SW 1271 (cell line): ENCODE results near the gene GALNT15.

Experiments used
- DNase-seq, 2 experiments: peaks; one replicate each; lab custom pipeline; 2025; lab: John Stamatoyannopoulos, UW

The GALNT15 gene

GRCh38 chr3:16254916-16255315 is 80.4 kb downstream of the GALNT15 start:
- no peak for DNase-seq

- no peak for DNase-seq
These were observed 80.8 kb downstream of the GALNT15 start for GRCh38 chr3:16255326-16255725.

- no peak for DNase-seq
These were observed 81.2 kb downstream of the GALNT15 start for GRCh38 chr3:16255726-16256125.

GRCh38 chr3:16257309-16257708 is 82.8 kb downstream of the GALNT15 start:
- DNase-seq, result no peak

- no peak for DNase-seq
These were observed 83.7 kb downstream of the GALNT15 start for GRCh38 chr3:16258177-16258576.

- DNase-seq, result no peak
These were observed 84.4 kb downstream of the GALNT15 start for GRCh38 chr3:16258866-16259265.

GRCh38 chr3:16260046-16260445 is 85.6 kb downstream of the GALNT15 start:
- no peak for DNase-seq

- no peak for DNase-seq
These were observed 87.7 kb downstream of the GALNT15 start for GRCh38 chr3:16262174-16262573.

- DNase-seq, result no peak
These were observed 89.8 kb downstream of the GALNT15 start for GRCh38 chr3:16264174-16264707.

GRCh38 chr3:16264708-16265454 is 90.4 kb downstream of the GALNT15 start, which contains the start of the genes DPH3 and OXNAD1:
TSS of gene DPH3 (minus strand) at chr3:16264943. CDS start at chr3:16264876, 67 bp downstream.
TSS of gene OXNAD1 (plus strand) at chr3:16265212. CDS start at chr3:16270953, 5,741 bp downstream.
- DNase-seq, result peak; percentile 97 to 99

GRCh38 chr3:16265455-16265786 is 90.9 kb downstream of the GALNT15 start:
- DNase-seq, result no peak

- no peak for DNase-seq
These were observed 92.2 kb downstream of the GALNT15 start for GRCh38 chr3:16266714-16267113.

GRCh38 chr3:16270855-16271254 is 96.4 kb downstream of the GALNT15 start:
- no peak for DNase-seq

GRCh38 chr3:16272588-16272987 is 98.1 kb downstream of the GALNT15 start:
- no peak for DNase-seq

- no peak for DNase-seq
These were observed 99.4 kb downstream of the GALNT15 start for GRCh38 chr3:16273867-16274266.

GRCh38 chr3:16277471-16277870 is 103.0 kb downstream of the GALNT15 start:
- no peak for DNase-seq

- DNase-seq, result no peak
These were observed 104.7 kb downstream of the GALNT15 start for GRCh38 chr3:16279010-16279801.

- DNase-seq, result no peak
These were observed 106.2 kb downstream of the GALNT15 start for GRCh38 chr3:16280671-16281070.
